Caco-2 (cell line): ENCODE data around the gene CSPG5. TPM values are rescaled to one million over a fixed set of nuclear protein-coding genes. Genes with fewer than 3 reads are reported as not detected.

Source experiments
- BruUV-seq: library from RNA; stranded (reverse); fragments of 400-500 nt; replicated peaks from 2 replicates; lab custom pipeline; 2021; lab: Mats Ljungman, UMichigan
- CTCF ChIA-PET: fragments of 300-600 bp; sonication (Branson Sonifier 250); formaldehyde crosslinking; loops from one replicate; lab custom pipeline; 2022; ENCODE audit warnings: antibody characterized with exemption; lab: Charles Lee
- POLR2A ChIA-PET: fragments of 300-600 bp; sonication (Branson Sonifier 250); formaldehyde crosslinking; loops from one replicate; lab custom pipeline; 2022; ENCODE audit warnings: antibody characterized with exemption; lab: Charles Lee
- DNase-seq, 2 experiments: peaks; one replicate each; pipeline versions ENCODE4 v3.0.0 to v3.0.0-alpha.2; 2020 to 2022
- H3K27me3 ChIP-seq: replicated peaks from 2 replicates; pipeline ENCODE4 v1.6.0; 2011; ENCODE audit warnings: low read length; ENCODE audit not compliant: control insufficient read depth, insufficient read depth
- H3K36me3 ChIP-seq: 2 replicates; pipeline ENCODE4 v1.5.1; 2011; ENCODE audit warnings: low read length; ENCODE audit not compliant: control insufficient read depth, insufficient read depth
- H3K4me1 ChIP-seq: fragments of 250-450 bp; sonication (Bioruptor Pico); 2 replicates; pipeline ENCODE4 v1.5.1; 2020; ENCODE audit warnings: mild to moderate bottlenecking
- H3K4me3 ChIP-seq: 2 replicates; pipeline ENCODE4 v1.5.1; 2011; ENCODE audit warnings: low read depth, mild to moderate bottlenecking, control low read depth, low read length
- H3K9me3 ChIP-seq: fragments of 250-450 bp; sonication (Bioruptor Pico); 2 replicates; pipeline ENCODE4 v1.5.1; 2020; ENCODE audit warnings: mild to moderate bottlenecking, moderate library complexity
- H3K27ac Mint-ChIP-seq: one replicate; pipeline ENCODE4 v1.8.0; 2022; ENCODE audit warnings: mixed read lengths; ENCODE audit not compliant: unreplicated experiment
- H3K27me3 Mint-ChIP-seq: one replicate; pipeline ENCODE4 v1.8.0; 2022; ENCODE audit warnings: mixed read lengths; ENCODE audit not compliant: insufficient read depth, unreplicated experiment
- H3K36me3 Mint-ChIP-seq: one replicate; pipeline ENCODE4 v1.8.0; 2022; ENCODE audit warnings: mild to moderate bottlenecking, mixed read lengths; ENCODE audit not compliant: insufficient read depth, unreplicated experiment
- H3K4me1 Mint-ChIP-seq: one replicate; pipeline ENCODE4 v1.8.0; 2022; ENCODE audit warnings: low read depth, mixed read lengths; ENCODE audit not compliant: unreplicated experiment
- H3K4me3 Mint-ChIP-seq: one replicate; pipeline ENCODE4 v1.8.0; 2022; ENCODE audit warnings: mild to moderate bottlenecking, moderate library complexity, mixed read lengths; ENCODE audit not compliant: unreplicated experiment
- H3K9me3 Mint-ChIP-seq: one replicate; pipeline ENCODE4 v1.8.0; 2022; ENCODE audit warnings: mixed read lengths; ENCODE audit not compliant: unreplicated experiment
- intact Hi-C: fragments of 100-400 bp; cut with micrococcal nuclease; formaldehyde crosslinking; loops from one replicate; pipeline ENCODE4 v1.10.0; 2022; ENCODE audit not compliant: unreplicated experiment
- total RNA-seq: library from RNA; stranded (reverse); gene quantifications from 2 replicates; pipeline ENCODE4 v1.2.3, GENCODE V29; 2022
- TF ChIP-seq, protein P1 (sequence below), 2 experiments: fragments of 200-600 bp in 1 of 2; IDR thresholded peaks; 1 replicate in 1 of 2; 2 replicates in 1 of 2; pipeline versions ENCODE4 v1.5.1 to v1.8.0; 2011 to 2022; ENCODE audit warnings: antibody characterized with exemption in 1 of 2, control low read depth in 1 of 2, inconsistent platforms in 1 of 2, low read depth in 1 of 2, low read length in 1 of 2, mild to moderate bottlenecking in 1 of 2, moderate library complexity in 1 of 2; ENCODE audit not compliant: insufficient read depth in 1 of 2, severe bottlenecking in 1 of 2, unreplicated experiment in 1 of 2

CSPG5 gene
- total RNA-seq, 1 experiment from 2014 or later = 0.77 TPM

DNA sequence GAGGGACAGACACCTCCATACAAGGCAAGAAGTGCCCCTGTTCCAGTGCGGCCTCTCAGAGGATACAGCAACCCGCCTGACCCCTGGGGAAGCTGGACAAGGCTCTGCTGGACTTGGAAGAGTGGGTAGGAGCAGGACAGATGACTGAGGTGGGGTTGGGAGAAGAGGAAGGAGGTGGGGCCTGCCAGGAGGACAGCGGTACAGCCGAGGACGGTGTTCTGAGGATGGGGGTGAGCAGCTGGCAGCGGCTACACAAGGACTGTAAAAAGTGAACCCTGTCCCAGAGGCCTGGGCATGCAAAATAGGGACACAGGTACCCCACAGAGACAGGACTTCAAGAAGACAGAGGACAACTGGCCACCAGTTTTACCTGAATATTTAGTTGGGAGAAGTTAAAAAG is 41.7 kb downstream of the CSPG5 start:
- Mint-ChIP-seq H3K4me3 (no peak overlapping the region), H3K9me3 (peaks cover 7% of the 10 kb centered on the region), H3K27me3 (no peaks in the 10 kb centered on the region), H3K27ac (no peak overlapping the region), H3K4me1 (no peaks in the 10 kb centered on the region), H3K36me3 (no peaks in the 10 kb centered on the region)
- TF ChIP-seq, protein P1, sequence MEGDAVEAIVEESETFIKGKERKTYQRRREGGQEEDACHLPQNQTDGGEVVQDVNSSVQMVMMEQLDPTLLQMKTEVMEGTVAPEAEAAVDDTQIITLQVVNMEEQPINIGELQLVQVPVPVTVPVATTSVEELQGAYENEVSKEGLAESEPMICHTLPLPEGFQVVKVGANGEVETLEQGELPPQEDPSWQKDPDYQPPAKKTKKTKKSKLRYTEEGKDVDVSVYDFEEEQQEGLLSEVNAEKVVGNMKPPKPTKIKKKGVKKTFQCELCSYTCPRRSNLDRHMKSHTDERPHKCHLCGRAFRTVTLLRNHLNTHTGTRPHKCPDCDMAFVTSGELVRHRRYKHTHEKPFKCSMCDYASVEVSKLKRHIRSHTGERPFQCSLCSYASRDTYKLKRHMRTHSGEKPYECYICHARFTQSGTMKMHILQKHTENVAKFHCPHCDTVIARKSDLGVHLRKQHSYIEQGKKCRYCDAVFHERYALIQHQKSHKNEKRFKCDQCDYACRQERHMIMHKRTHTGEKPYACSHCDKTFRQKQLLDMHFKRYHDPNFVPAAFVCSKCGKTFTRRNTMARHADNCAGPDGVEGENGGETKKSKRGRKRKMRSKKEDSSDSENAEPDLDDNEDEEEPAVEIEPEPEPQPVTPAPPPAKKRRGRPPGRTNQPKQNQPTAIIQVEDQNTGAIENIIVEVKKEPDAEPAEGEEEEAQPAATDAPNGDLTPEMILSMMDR (IDR thresholded peaks at IDR 0.05; ENCODE audit: insufficient read depth in 1 of 2, low read depth in 1 of 2, low read length in 1 of 2, severe bottlenecking in 1 of 2, unreplicated experiment in 1 of 2) = no peak
- CTCF ChIA-PET = no interaction called here
- DNase-seq = no peak
- intact Hi-C loops = no loop called here
- Histone ChIP-seq H3K27me3 (no peaks in the 10 kb centered on the region), H3K9me3 (no peaks in the 10 kb centered on the region), H3K4me1 (no peaks in the 10 kb centered on the region), H3K36me3 (no peaks in the 10 kb centered on the region), H3K4me3 (no peak overlapping the region)
- POLR2A ChIA-PET = no interaction called here
- BruUV-seq = no TSS peak

DNA sequence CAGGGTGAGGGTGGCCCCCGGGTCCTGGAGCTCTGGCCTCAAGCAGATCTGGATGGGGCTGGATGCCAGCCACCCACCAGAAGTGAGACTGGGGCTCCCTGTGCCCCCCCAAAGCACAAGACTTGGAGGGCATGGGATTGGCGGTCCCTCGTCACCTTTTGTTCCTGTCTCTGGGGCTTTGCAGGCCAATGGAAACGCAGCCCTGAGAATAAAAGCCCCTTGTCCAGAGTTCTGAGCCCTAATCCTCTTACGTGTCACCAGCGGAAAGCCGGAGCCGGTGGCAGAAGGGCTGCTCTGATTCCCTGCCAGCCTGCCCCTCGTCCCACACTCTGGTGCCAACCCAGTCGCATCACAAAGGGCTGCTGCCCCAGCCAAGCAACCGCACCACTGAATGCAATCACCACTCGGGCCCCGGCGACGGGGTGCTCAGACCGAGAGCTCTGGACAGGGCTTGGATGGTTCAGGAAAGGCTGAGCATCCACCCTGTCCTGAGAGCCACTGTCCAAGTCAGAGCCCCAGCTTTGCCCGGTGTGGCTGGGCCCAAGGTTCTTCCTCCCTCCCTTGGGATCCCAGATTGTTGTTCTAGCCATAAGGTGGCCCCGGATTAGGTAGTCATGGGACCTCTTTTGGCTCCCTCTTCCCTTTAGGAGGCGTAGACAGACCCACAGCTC is 42.3 kb downstream of the CSPG5 start:
- H3K4me1 Mint-ChIP-seq = no peaks in the 10 kb centered on the region
- CTCF ChIA-PET = no interaction called here
- no peaks in the 10 kb centered on the region for H3K27me3 Mint-ChIP-seq
- no peak overlapping the region for H3K4me3 ChIP-seq
- H3K27ac Mint-ChIP-seq = no peak overlapping the region
- no peaks in the 10 kb centered on the region for H3K4me1 ChIP-seq
- H3K36me3 Mint-ChIP-seq = no peaks in the 10 kb centered on the region
- peaks cover 7% of the 10 kb centered on the region for H3K9me3 Mint-ChIP-seq
- intact Hi-C loops = no loop called here
- H3K27me3 ChIP-seq = no peaks in the 10 kb centered on the region
- POLR2A ChIA-PET = no interaction called here
- DNase-seq = no peak
- TF ChIP-seq, protein P1 (IDR thresholded peaks at IDR 0.05; ENCODE audit: insufficient read depth in 1 of 2, low read depth in 1 of 2, low read length in 1 of 2, severe bottlenecking in 1 of 2, unreplicated experiment in 1 of 2) = no peak
- no peaks in the 10 kb centered on the region for H3K36me3 ChIP-seq
- no TSS peak for BruUV-seq
- H3K4me3 Mint-ChIP-seq = no peak overlapping the region
- no peaks in the 10 kb centered on the region for H3K9me3 ChIP-seq

DNA sequence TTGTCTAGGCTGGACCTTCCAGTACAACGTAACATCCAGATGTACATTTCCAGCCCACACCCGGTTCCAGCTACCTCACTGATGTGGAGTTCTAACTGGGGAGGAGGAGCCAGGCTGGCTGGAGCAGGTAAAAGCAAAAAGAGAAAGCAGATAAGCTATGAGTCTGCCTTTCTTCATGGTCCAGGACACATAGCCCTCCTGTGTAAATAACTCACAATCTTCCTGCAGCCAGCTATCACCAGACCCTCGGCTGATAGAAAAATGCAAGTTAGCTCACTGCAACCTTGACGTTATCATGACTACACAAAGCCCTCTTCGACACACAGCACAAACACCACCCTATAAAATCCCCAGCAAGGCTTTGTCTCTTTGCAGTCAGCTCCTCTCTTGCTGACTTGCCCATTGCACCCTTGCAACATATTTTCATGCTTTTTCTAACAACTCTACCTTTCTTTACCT is 44.6 kb downstream of the CSPG5 start:
- H3K9me3 ChIP-seq = no peaks in the 10 kb centered on the region
- Mint-ChIP-seq H3K9me3 (peaks cover 6% of the 10 kb centered on the region), H3K4me3 (no peak overlapping the region), H3K27ac (no peak overlapping the region), H3K36me3 (no peaks in the 10 kb centered on the region), H3K4me1 (no peaks in the 10 kb centered on the region), H3K27me3 (no peaks in the 10 kb centered on the region)
- ChIA-PET POLR2A (no interaction called here), CTCF (no interaction called here)
- intact Hi-C loops = no loop called here
- no peaks in the 10 kb centered on the region for H3K4me1 ChIP-seq
- no peaks in the 10 kb centered on the region for H3K27me3 ChIP-seq
- no TSS peak for BruUV-seq
- no peaks in the 10 kb centered on the region for H3K36me3 ChIP-seq
- TF ChIP-seq, protein P1 (IDR thresholded peaks at IDR 0.05; ENCODE audit: insufficient read depth in 1 of 2, low read depth in 1 of 2, low read length in 1 of 2, severe bottlenecking in 1 of 2, unreplicated experiment in 1 of 2) = no peak
- no peak for DNase-seq
- no peak overlapping the region for H3K4me3 ChIP-seq
